ENCODE measurements around the gene WDFY4.
A peak's percentile ranks its signal among the peaks of the same experiment; 100 is the strongest.

WDFY4 gene

GRCh38 chr10:48740988-48741387 lies 56.3 kb downstream of the WDFY4 start:
- no peak for TF ChIP-seq CTCF (IDR thresholded peaks at IDR 0.05; ENCODE audit: extremely low read depth, missing control alignments)
- no peak for DNase-seq (ENCODE audit: low spot score)

GRCh38 chr10:48742891-48743860 lies 58.5 kb downstream of the WDFY4 start:
- DNase-seq (ENCODE audit: low spot score) = no peak

DNA sequence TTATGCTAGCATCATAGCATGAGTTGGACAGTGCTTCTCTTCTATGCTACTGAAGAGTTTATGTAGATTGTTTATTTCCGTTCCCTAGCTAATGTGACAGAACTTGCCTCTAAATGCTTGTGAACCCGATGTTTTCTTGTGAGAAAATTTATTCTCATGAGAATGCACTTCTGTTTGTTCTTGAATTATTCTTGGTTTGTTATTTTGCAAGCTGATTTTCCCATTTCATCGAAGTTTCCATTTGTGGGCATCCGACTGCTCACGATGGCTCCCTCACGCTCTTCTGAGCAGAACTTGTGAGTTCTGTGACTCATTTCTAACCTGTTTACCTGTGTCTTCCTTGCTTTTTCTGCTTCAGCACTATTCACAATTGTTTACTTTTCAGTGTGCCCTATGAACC lies 59.9 kb downstream of the WDFY4 start:
- DNase-seq (ENCODE audit: low spot score) = peak; percentile 26
- no peak for TF ChIP-seq CTCF (IDR thresholded peaks at IDR 0.05; ENCODE audit: extremely low read depth, missing control alignments)

More at GRCh38 chr10:48742891-48743860, 58.5 kb downstream of the WDFY4 start:
- TF ChIP-seq CTCF (IDR thresholded peaks at IDR 0.05; ENCODE audit: extremely low read depth, missing control alignments) = no peak

GRCh38 chr10:48745662-48746245 lies 61.1 kb downstream of the WDFY4 start:
- DNase-seq (ENCODE audit: low spot score) = no peak
- TF ChIP-seq CTCF (IDR thresholded peaks at IDR 0.05; ENCODE audit: extremely low read depth, missing control alignments) = no peak

DNA sequence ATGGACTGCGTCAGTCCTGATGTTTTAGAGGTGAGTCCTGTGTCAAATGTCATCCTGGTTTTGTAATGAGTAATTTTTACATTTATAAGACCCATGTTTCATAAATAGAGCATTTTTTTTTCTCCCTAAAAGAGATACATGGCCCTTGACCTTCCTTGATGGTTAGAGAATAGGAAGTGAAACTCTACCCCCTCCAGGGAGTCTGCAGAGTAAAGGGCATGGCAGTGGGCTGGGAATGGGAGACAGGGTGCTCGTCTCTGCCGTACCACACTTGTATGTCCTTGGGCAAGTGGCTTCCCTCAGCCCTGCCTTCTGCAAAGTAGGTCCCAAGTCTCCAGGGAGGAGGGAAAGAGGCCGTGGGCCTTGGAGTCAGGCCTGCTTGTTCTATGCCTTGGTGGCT lies 63.9 kb downstream of the WDFY4 start:
- DNase-seq (ENCODE audit: low spot score) = no peak
- TF ChIP-seq CTCF (IDR thresholded peaks at IDR 0.05; ENCODE audit: extremely low read depth, missing control alignments) = no peak

- TF ChIP-seq CTCF (IDR thresholded peaks at IDR 0.05; ENCODE audit: extremely low read depth, missing control alignments) = no peak
- DNase-seq (ENCODE audit: low spot score) = no peak
Measured at GRCh38 chr10:48749254-48749787, 64.6 kb downstream of the WDFY4 start.

DNA sequence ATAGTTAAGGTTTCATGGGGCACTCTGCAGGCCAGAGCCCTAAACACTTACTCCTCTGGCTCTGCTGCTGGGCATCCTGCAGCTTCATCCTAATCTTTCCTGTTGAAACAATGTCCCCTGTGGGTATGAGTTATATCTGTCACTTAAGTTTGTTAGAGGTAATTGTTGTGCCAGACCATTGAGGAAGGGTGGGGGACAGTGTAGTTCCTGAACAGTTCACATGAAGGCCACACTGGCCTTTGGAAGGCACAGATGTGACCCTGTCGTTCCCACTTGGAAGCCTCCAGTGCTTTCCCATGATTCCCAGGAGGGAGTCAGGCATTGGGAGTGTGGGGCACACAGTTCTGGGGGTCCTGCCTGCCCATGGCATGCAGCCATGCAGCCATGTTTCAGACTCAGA lies 65.3 kb downstream of the WDFY4 start:
- no peak for DNase-seq (ENCODE audit: low spot score)
- no peak for TF ChIP-seq CTCF (IDR thresholded peaks at IDR 0.05; ENCODE audit: extremely low read depth, missing control alignments)

All from GM20000 (cell line).